Upper lobe of left lung (tissue), 6 donors: ENCODE results near the gene IL1RAPL1. TPM values are rescaled to one million over a fixed set of nuclear protein-coding genes. Genes with fewer than 3 reads are reported as not detected.

Experiments used
- ATAC-seq, 2 donors: fragments of 200-7000 bp; cut with Tn5 transposase; one replicate each; pipeline ENCODE4 v1.9.1; 2022; ENCODE audit warnings: mild to moderate bottlenecking in 2 of 2, moderate library complexity in 2 of 2; ENCODE audit not compliant: low FRiP score in 2 of 2
- DNase-seq, 2 donors: peaks; one replicate each; pipeline ENCODE4 v3.0.0-alpha.2; 2019 to 2020
- H3K27ac ChIP-seq, 4 donors: fragments of 200-600 bp; sonication (generic); one replicate each; pipeline ENCODE4 v1.5.1; 2016 to 2019
- H3K27me3 ChIP-seq, 4 donors: fragments of 200-600 bp; sonication (generic); one replicate each; pipeline ENCODE4 v1.5.1; 2017 to 2019
- H3K36me3 ChIP-seq, 4 donors: fragments of 200-600 bp; sonication (generic); one replicate each; pipeline ENCODE4 v1.5.1; 2016 to 2019
- H3K4me1 ChIP-seq, 4 donors: fragments of 200-600 bp; sonication (generic); one replicate each; pipeline ENCODE4 v1.5.1; 2018 to 2019
- H3K4me3 ChIP-seq, 4 donors: fragments of 200-600 bp; sonication (generic); one replicate each; pipeline ENCODE4 v1.5.1; 2017 to 2019; ENCODE audit warnings: mild to moderate bottlenecking in 2 of 4, moderate library complexity in 1 of 4
- H3K9me3 ChIP-seq, 4 donors: fragments of 200-600 bp; sonication (generic); one replicate each; pipeline ENCODE4 v1.5.1; 2018 to 2019
- EP300 ChIP-seq, 4 donors: sonication (generic); formaldehyde crosslinking; IDR thresholded peaks; one replicate each; pipeline ENCODE4 v1.5.1; 2017; ENCODE audit warnings: antibody characterized with exemption in 4 of 4, control low read depth in 2 of 4
- POLR2A ChIP-seq, 4 donors: fragments of 450-650 bp; IDR thresholded peaks; one replicate each; pipeline ENCODE4 v1.5.1; 2016 to 2017; ENCODE audit warnings: antibody characterized with exemption in 4 of 4, mild to moderate bottlenecking in 2 of 4
- POLR2AphosphoS5 ChIP-seq, 2 donors: sonication (generic); formaldehyde crosslinking; IDR thresholded peaks; one replicate each; pipeline ENCODE4 v1.5.1; 2017; ENCODE audit warnings: antibody characterized with exemption in 2 of 2
- WGBS, 2 donors: methylation state at CpG; one replicate each; pipeline ENCODE4 v1.1.5; 2017 to 2018; 5-methylcytosine and 5-hydroxymethylcytosine counted together
- total RNA-seq, 6 donors: library from RNA; depleted of rRNA in 4 of 6; stranded (reverse); fragments of >200 nt in 4 of 6; gene quantifications; one replicate each; pipeline versions ENCODE4 v1.1.0 to v1.2.1, GENCODE V29; 2016 to 2021
- TF ChIP-seq, protein P1 (sequence below), 6 experiments: fragments of 450-650 bp in 4 of 6; fragments of 200-600 bp in 2 of 6; sonication (generic) in 2 of 6; IDR thresholded peaks; one replicate each; pipeline ENCODE4 v1.5.1; 2016 to 2019; ENCODE audit warnings: antibody characterized with exemption in 6 of 6
- donor health status: DM: no; HTN: no; CAD: no; lungs with moderate emphysema.
- donor health status: DM: no; HTN: yes; CAD: no; lungs with severe emphysema.

The IL1RAPL1 gene
- total RNA-seq, 6 donors from 2014 or later: 0.09 to 0.46 (median 0.33) TPM; not detected in 3

DNA sequence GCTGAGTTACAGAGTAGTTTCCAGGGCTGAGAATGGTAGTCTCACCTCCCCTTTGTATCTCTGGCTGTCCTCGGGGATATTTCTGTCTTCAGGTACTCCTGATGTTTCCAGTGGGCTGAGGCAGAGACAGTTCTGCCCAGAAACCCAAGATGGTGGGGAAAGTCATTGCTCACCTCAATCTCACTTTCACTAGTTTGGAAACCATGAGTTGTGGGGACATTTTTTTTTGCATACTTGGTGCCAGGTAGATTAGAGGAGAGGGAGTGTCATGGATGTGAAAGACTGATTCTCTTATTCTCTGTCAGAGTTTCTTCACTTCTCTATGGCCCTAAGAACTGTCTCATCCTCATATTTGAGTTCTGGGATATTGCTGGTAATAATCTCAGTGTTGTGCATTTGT, 919.5 kb downstream of the IL1RAPL1 start:
- H3K27ac ChIP-seq: no peak overlapping the region
- no peaks in the 10 kb centered on the region for H3K27me3 ChIP-seq
- no peak overlapping the region for H3K4me3 ChIP-seq
- ATAC-seq (no peak), DNase-seq (no peak)
- no peaks in the 10 kb centered on the region for H3K9me3 ChIP-seq
- H3K4me1 ChIP-seq: no peaks in the 10 kb centered on the region
- WGBS, 2 donors: 89 to 90% methylated on average over 1 of the region's 1 CpG
- H3K36me3 ChIP-seq: no peaks in the 10 kb centered on the region
- TF ChIP-seq POLR2AphosphoS5 (IDR thresholded peaks at IDR 0.05): no peak

DNA sequence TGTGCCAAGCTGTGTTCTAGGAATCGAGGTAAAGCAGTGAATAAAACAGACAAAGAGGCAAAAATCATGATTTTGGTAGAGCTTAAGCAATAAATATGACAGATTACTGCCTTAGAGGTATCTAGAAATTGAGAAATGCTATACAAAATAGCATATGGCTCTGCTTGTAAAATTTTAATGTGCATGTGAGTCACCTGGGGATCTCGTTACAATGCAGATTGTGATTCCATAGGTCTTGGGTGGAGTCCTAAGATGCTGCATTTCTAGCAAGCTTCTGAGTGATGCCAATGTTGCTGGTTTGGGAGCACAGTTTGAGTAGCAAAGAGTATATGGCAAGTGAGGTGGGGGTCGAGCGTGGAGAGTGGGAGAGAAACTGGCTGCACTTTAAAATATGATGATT, 930.9 kb downstream of the IL1RAPL1 start:
- no peaks in the 10 kb centered on the region for H3K36me3 ChIP-seq
- no peak overlapping the region for H3K27ac ChIP-seq
- H3K27me3 ChIP-seq: no peaks in the 10 kb centered on the region
- TF ChIP-seq, protein P1, sequence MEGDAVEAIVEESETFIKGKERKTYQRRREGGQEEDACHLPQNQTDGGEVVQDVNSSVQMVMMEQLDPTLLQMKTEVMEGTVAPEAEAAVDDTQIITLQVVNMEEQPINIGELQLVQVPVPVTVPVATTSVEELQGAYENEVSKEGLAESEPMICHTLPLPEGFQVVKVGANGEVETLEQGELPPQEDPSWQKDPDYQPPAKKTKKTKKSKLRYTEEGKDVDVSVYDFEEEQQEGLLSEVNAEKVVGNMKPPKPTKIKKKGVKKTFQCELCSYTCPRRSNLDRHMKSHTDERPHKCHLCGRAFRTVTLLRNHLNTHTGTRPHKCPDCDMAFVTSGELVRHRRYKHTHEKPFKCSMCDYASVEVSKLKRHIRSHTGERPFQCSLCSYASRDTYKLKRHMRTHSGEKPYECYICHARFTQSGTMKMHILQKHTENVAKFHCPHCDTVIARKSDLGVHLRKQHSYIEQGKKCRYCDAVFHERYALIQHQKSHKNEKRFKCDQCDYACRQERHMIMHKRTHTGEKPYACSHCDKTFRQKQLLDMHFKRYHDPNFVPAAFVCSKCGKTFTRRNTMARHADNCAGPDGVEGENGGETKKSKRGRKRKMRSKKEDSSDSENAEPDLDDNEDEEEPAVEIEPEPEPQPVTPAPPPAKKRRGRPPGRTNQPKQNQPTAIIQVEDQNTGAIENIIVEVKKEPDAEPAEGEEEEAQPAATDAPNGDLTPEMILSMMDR (IDR thresholded peaks at IDR 0.05): no peak
- TF ChIP-seq POLR2AphosphoS5 (IDR thresholded peaks at IDR 0.05) (no peak), EP300 (IDR thresholded peaks at IDR 0.05) (no peak), POLR2A (IDR thresholded peaks at IDR 0.05) (no peak)
- no peak for DNase-seq
- H3K4me1 ChIP-seq: no peaks in the 10 kb centered on the region
- WGBS, 2 donors: 52 to 82% methylated on average over 4 of the region's 4 CpGs
- H3K9me3 ChIP-seq: no peaks in the 10 kb centered on the region
- no peak for ATAC-seq
- H3K4me3 ChIP-seq: no peak overlapping the region

DNA sequence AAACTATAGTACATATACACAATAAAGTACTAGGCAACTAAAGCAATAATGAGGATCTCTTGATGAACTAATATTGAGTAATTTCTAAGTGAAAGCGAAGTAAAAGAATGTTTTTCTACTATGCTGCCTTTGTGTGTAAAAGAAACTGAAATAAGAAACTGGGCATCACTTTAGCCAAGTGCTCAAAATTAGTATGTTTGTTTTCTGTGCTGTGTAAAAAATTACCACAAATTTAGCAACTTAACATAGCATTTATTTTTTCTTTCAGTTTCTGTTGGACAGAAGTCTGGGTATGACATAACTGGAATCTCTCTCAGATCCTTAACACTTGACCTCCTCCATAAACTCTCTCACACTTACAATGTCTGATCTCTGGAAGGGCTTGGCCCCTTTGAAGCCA, 941.0 kb downstream of the IL1RAPL1 start:
- DNase-seq (no peak), ATAC-seq (no peak)
- no peaks in the 10 kb centered on the region for H3K9me3 ChIP-seq
- H3K27me3 ChIP-seq: no peaks in the 10 kb centered on the region
- H3K27ac ChIP-seq: no peak overlapping the region
- no peaks in the 10 kb centered on the region for H3K4me1 ChIP-seq
- TF ChIP-seq, protein P1 (IDR thresholded peaks at IDR 0.05): no peak
- TF ChIP-seq EP300 (IDR thresholded peaks at IDR 0.05): no peak
- TF ChIP-seq POLR2A (IDR thresholded peaks at IDR 0.05): no peak
- TF ChIP-seq POLR2AphosphoS5 (IDR thresholded peaks at IDR 0.05): no peak
- H3K4me3 ChIP-seq: no peak overlapping the region
- WGBS, 2 donors: 31 to 74% methylated on average over 1 of the region's 1 CpG
- no peaks in the 10 kb centered on the region for H3K36me3 ChIP-seq

DNA sequence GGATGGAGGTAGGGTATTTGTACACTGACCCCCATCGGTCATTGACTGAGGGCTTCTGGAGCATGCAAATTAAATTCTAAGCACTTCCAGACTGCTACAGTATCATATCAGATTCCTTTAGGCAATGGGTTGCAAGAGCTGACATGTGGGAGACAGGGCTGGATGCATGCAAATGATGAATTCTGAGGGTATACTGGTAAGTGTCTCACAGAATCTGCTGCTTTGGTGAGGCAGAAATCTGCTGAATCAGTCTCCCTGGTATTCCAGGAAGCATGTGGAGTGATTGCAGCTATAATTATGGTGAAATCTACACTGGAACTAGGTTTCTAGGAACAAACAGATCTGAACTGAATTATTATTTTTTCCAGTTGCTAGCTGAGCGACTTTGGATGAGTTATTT, 943.3 kb downstream of the IL1RAPL1 start:
- H3K9me3 ChIP-seq: no peaks in the 10 kb centered on the region
- 62 to 78% methylated on average over 2 of the region's 2 CpGs for WGBS, 2 donors

DNA sequence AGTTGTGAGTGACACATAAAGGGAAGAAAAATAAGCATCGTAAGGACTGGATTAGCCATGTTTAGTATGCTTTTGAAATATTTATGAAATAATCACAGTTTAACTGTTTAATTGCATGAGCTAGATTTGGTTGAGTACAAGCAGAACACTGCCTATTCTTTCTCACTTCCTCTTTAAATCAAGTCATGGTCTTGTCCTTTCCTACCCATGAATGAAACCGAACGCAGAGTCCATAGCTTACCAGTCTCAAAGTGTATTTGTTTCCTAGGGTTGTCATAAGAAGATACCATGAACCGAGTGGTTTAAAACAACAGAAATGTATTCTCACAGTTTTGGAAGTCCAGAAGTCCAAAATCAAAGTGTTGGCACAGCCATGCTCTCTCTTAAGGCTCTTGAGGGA, 944.1 kb downstream of the IL1RAPL1 start:
- ATAC-seq: no peak

More for the DNA sequence above, 943.3 kb downstream of the IL1RAPL1 start:
- ATAC-seq (no peak), DNase-seq (no peak)
- Histone ChIP-seq H3K4me1 (no peaks in the 10 kb centered on the region), H3K27ac (no peak overlapping the region), H3K27me3 (no peaks in the 10 kb centered on the region), H3K4me3 (no peak overlapping the region), H3K36me3 (no peaks in the 10 kb centered on the region)
- no peak for TF ChIP-seq POLR2AphosphoS5 (IDR thresholded peaks at IDR 0.05)
- no peak for TF ChIP-seq POLR2A (IDR thresholded peaks at IDR 0.05)
- no peak for TF ChIP-seq EP300 (IDR thresholded peaks at IDR 0.05)
- TF ChIP-seq, protein P1 (IDR thresholded peaks at IDR 0.05): no peak

More for the DNA sequence above, 944.1 kb downstream of the IL1RAPL1 start:
- no peak for TF ChIP-seq POLR2AphosphoS5 (IDR thresholded peaks at IDR 0.05)
- no peak for TF ChIP-seq POLR2A (IDR thresholded peaks at IDR 0.05)
- TF ChIP-seq, protein P1 (IDR thresholded peaks at IDR 0.05): no peak
- TF ChIP-seq EP300 (IDR thresholded peaks at IDR 0.05): no peak
- Histone ChIP-seq H3K4me3 (no peak overlapping the region), H3K4me1 (no peaks in the 10 kb centered on the region), H3K9me3 (no peaks in the 10 kb centered on the region), H3K36me3 (no peaks in the 10 kb centered on the region), H3K27me3 (no peaks in the 10 kb centered on the region), H3K27ac (no peak overlapping the region)
- DNase-seq: no peak
- WGBS, 2 donors: 51 to 79% methylated on average over 4 of the region's 4 CpGs
